Measurements from ENCODE around the gene SLC11A1. TPM values are rescaled to one million over a fixed set of nuclear protein-coding genes. Genes with fewer than 3 reads are reported as not detected.

The SLC11A1 gene
- total RNA-seq, 2 experiments from 2014 or later, result 0.21 to 0.29 TPM

DNA sequence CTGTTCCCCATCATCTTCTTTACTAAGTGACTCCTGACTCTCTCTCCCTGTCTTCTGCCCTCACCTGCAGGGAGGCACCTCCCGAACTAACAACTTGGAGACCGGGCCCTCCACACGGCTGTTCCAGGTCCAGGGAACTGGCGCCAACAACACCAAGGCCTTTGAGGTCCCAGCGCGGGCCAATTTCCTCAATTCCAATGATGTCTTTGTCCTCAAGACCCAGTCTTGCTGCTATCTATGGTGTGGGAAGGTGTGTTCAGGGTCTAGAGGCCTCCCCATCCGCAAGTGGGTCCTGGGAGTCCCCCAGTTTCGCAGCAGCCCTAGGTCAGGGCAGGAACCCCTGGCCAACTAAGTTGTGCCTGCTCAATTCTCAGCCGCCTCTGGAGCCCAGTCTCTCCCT lies 52.4 kb downstream of the SLC11A1 start:
- DNase-seq (no peak), ATAC-seq (no peak)
- Mint-ChIP-seq H3K9me3 (ENCODE audit: insufficient read depth) (no peaks in the 10 kb centered on the region), H3K27me3 (ENCODE audit: low read depth) (peaks cover 6% of the 10 kb centered on the region), H3K27ac (no peak overlapping the region), H3K4me1 (ENCODE audit: low read depth) (peaks cover 15% of the 10 kb centered on the region), H3K4me3 (no peak overlapping the region), H3K36me3 (ENCODE audit: low read depth) (no peaks in the 10 kb centered on the region)
- ChIA-PET POLR2A (no interaction called here), CTCF (no interaction called here)

- no peaks in the 10 kb centered on the region for H3K9me3 Mint-ChIP-seq (ENCODE audit: insufficient read depth)
- peaks cover 6% of the 10 kb centered on the region for H3K27me3 Mint-ChIP-seq (ENCODE audit: low read depth)
- DNase-seq, result no peak
- no peaks in the 10 kb centered on the region for H3K36me3 Mint-ChIP-seq (ENCODE audit: low read depth)
- ChIA-PET POLR2A (no interaction called here), CTCF (no interaction called here)
- H3K4me1 Mint-ChIP-seq (ENCODE audit: low read depth), result peaks cover 8% of the 10 kb centered on the region
- H3K4me3 Mint-ChIP-seq, result no peak overlapping the region
- no peak for ATAC-seq
- H3K27ac Mint-ChIP-seq, result no peak overlapping the region
These were observed 53.2 kb downstream of the SLC11A1 start for GRCh38 chr2:218435003-218435982.

DNA sequence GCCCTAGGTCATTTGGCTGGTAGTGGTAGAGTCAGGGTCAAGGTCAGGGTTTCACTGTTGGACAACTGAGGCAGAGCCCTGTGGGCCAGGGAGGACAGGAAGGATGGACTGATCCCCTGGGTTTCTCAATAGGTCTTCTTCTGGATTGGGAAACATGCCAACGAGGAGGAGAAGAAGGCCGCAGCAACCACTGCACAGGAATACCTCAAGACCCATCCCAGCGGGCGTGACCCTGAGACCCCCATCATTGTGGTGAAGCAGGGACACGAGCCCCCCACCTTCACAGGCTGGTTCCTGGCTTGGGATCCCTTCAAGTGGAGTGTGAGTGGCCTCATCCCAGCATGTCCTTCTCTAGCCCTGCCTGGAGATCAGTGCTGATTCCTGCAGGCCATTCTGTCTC lies 54.9 kb downstream of the SLC11A1 start:
- H3K27ac Mint-ChIP-seq, result no peak overlapping the region
- POLR2A ChIA-PET, result no interaction called here
- CTCF ChIA-PET, result no interaction called here
- peaks cover 6% of the 10 kb centered on the region for H3K27me3 Mint-ChIP-seq (ENCODE audit: low read depth)
- no peaks in the 10 kb centered on the region for H3K36me3 Mint-ChIP-seq (ENCODE audit: low read depth)
- peaks cover 6% of the 10 kb centered on the region for H3K4me1 Mint-ChIP-seq (ENCODE audit: low read depth)
- DNase-seq (no peak), ATAC-seq (no peak)
- H3K9me3 Mint-ChIP-seq (ENCODE audit: insufficient read depth), result no peaks in the 10 kb centered on the region
- no peak overlapping the region for H3K4me3 Mint-ChIP-seq

DNA sequence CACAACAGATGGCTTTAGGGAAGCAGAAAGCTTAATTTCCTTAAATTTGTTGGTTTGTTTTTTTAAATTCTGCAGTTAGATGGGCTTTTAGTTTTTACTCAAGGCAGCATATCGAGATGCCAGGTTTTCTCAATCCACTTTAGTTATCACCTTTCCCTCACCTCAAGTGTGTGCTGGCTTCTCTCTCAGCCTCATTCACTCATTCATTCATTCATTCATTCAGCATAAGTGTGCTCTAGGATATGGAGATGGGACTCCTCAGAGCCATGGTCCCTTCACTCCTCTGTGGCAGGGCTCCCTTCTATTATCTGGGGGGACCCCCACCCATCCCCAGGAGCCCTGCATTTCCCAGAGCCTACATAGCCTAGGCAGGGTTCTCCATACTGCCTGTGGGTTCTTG lies 55.9 kb downstream of the SLC11A1 start:
- no peak for ATAC-seq
- POLR2A ChIA-PET, result no interaction called here
- no peaks in the 10 kb centered on the region for H3K4me1 Mint-ChIP-seq (ENCODE audit: low read depth)
- H3K4me3 Mint-ChIP-seq, result no peak overlapping the region
- no peak overlapping the region for H3K27ac Mint-ChIP-seq
- H3K9me3 Mint-ChIP-seq (ENCODE audit: insufficient read depth), result no peaks in the 10 kb centered on the region
- CTCF ChIA-PET, result no interaction called here
- no peaks in the 10 kb centered on the region for H3K36me3 Mint-ChIP-seq (ENCODE audit: low read depth)
- DNase-seq, result no peak
- H3K27me3 Mint-ChIP-seq (ENCODE audit: low read depth), result peaks cover 2% of the 10 kb centered on the region

DNA sequence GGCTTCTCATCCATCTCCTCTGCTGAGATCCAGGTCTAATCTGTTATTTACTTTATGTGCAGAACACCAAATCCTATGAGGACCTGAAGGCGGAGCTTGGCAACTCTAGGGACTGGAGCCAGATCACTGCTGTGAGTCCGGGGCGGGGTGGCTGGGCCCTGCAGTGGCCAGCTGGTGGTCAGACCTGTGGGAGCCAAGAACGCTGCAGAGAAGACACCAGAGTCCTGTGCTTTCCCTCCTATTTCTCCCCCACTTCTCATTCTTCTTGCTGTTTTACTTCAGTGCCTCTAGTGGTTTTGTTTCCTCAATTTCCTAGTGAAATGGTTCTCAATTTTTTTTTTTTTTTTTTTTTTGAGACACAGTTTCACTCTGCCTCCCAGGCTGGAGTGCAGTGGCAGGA lies 56.5 kb downstream of the SLC11A1 start:
- ATAC-seq, result no peak
- Mint-ChIP-seq H3K9me3 (ENCODE audit: insufficient read depth) (no peaks in the 10 kb centered on the region), H3K4me1 (ENCODE audit: low read depth) (no peaks in the 10 kb centered on the region), H3K27me3 (ENCODE audit: low read depth) (peaks cover 2% of the 10 kb centered on the region), H3K4me3 (no peak overlapping the region), H3K27ac (no peak overlapping the region), H3K36me3 (ENCODE audit: low read depth) (no peaks in the 10 kb centered on the region)
- ChIA-PET CTCF (no interaction called here), POLR2A (no interaction called here)
- DNase-seq, result no peak

- no peak for ATAC-seq
- peaks cover 15% of the 10 kb centered on the region for H3K36me3 Mint-ChIP-seq (ENCODE audit: low read depth)
- no peak for DNase-seq
- no peaks in the 10 kb centered on the region for H3K27me3 Mint-ChIP-seq (ENCODE audit: low read depth)
- no peak overlapping the region for H3K4me3 Mint-ChIP-seq
- no peak overlapping the region for H3K27ac Mint-ChIP-seq
- ChIA-PET POLR2A (interaction anchor here (0.9 kb wide), 1 partner anchor 9 kb away, joined by 3 read pairs; no protein-coding TSS in a partner anchor), CTCF (no interaction called here)
- no peaks in the 10 kb centered on the region for H3K9me3 Mint-ChIP-seq (ENCODE audit: insufficient read depth)
- H3K4me1 Mint-ChIP-seq (ENCODE audit: low read depth), result peaks cover 5% of the 10 kb centered on the region
These were observed 62.8 kb downstream of the SLC11A1 start for GRCh38 chr2:218444692-218445357.

- POLR2A ChIA-PET, result interaction anchor here (0.5 to 0.9 kb wide), 2 partner anchors 8 to 13 kb away, joined by 3 read pairs; no protein-coding TSS in a partner anchor
- DNase-seq (no peak), ATAC-seq (no peak)
- Mint-ChIP-seq H3K9me3 (ENCODE audit: insufficient read depth) (no peaks in the 10 kb centered on the region), H3K27ac (no peak overlapping the region), H3K27me3 (ENCODE audit: low read depth) (no peaks in the 10 kb centered on the region), H3K36me3 (ENCODE audit: low read depth) (peaks cover 20% of the 10 kb centered on the region), H3K4me3 (no peak overlapping the region), H3K4me1 (ENCODE audit: low read depth) (peaks cover 5% of the 10 kb centered on the region)
- CTCF ChIA-PET, result no interaction called here
These were observed 63.5 kb downstream of the SLC11A1 start for GRCh38 chr2:218445602-218446001.

Small RNA genes lying within 50 kb of the gene (microRNA-seq; reads per million reads assigned to microRNA genes)
- gene MIR26B, result 52,643 reads per million, percentile 99 among the genes with 10 or more reads in this experiment
- gene MIR6810, result not detected

Other genes starting within 250 kb of the SLC11A1 start
- under 1 TPM; 0.53 to 0.55 TPM for gene CXCR1, start 215.3 kb upstream of the SLC11A1 start, total RNA-seq
- gene ARPC2, start 165.1 kb upstream of the SLC11A1 start, total RNA-seq, result 100 to 1,000 TPM; 821 to 844 TPM
- gene GPBAR1, start 121.3 kb upstream of the SLC11A1 start, total RNA-seq, result under 1 TPM; 0.97 TPM
- 10 to 100 TPM; 52.6 to 56.2 TPM for gene AAMP, start 112.1 kb upstream of the SLC11A1 start, total RNA-seq
- 10 to 100 TPM; 36.7 to 37.6 TPM for gene PNKD, start 111.8 kb upstream of the SLC11A1 start, total RNA-seq
- 10 to 100 TPM; 52.9 to 58.9 TPM for gene TMBIM1, start 89.8 kb upstream of the SLC11A1 start, total RNA-seq
- not detected for gene CATIP, start 25.4 kb upstream of the SLC11A1 start, total RNA-seq
- gene CTDSP1, start 17.6 kb downstream of the SLC11A1 start, total RNA-seq, result 100 to 1,000 TPM; 175 to 185 TPM
- not detected for gene VIL1, start 36.9 kb downstream of the SLC11A1 start, total RNA-seq
- gene USP37, start 186.1 kb downstream of the SLC11A1 start, total RNA-seq, result 10 to 100 TPM; 33.9 to 38.1 TPM
- gene CNOT9, start 186.6 kb downstream of the SLC11A1 start, total RNA-seq, result 10 to 100 TPM; 96.8 to 97.3 TPM
- under 1 TPM; 0.26 to 0.32 TPM for gene PLCD4, start 225.6 kb downstream of the SLC11A1 start, total RNA-seq